MCF 10A (cell line): ENCODE measurements around the gene HLA-DOA. TPM values are rescaled to one million over a fixed set of nuclear protein-coding genes. Genes with fewer than 3 reads are reported as not detected.

Source experiments
- BruUV-seq: library from RNA; stranded (reverse); fragments of 400-500 nt; replicated peaks from 2 replicates; lab custom pipeline; 2021; lab: Mats Ljungman, UMichigan
- CTCF ChIA-PET: fragments of 300-600 bp; sonication (Branson Sonifier 250); formaldehyde crosslinking; extraction: SDS; loops from one replicate; lab custom pipeline; 2021; ENCODE audit warnings: antibody characterized with exemption, inconsistent platforms; lab: Yijun Ruan, JAX
- POLR2A ChIA-PET: fragments of 300-600, 350-650 bp; sonication (Branson Sonifier 250); formaldehyde crosslinking; extraction: SDS; loops from one replicate; lab custom pipeline; 2020; ENCODE audit warnings: antibody characterized with exemption, inconsistent platforms; lab: Yijun Ruan, JAX
- DNase-seq: peaks from one replicate; pipeline ENCODE4 v3.0.0-alpha.2; 2018; ENCODE audit not compliant: unreplicated experiment
- H3K27ac Mint-ChIP-seq: one replicate; pipeline ENCODE4 v1.8.0; 2022; ENCODE audit warnings: mild to moderate bottlenecking, low read depth, mixed read lengths; ENCODE audit not compliant: unreplicated experiment
- H3K27me3 Mint-ChIP-seq: one replicate; pipeline ENCODE4 v1.8.0; 2022; ENCODE audit warnings: mixed read lengths; ENCODE audit not compliant: insufficient read depth, unreplicated experiment
- H3K36me3 Mint-ChIP-seq: one replicate; pipeline ENCODE4 v1.8.0; 2022; ENCODE audit warnings: mild to moderate bottlenecking, moderate library complexity, mixed read lengths; ENCODE audit not compliant: insufficient read depth, unreplicated experiment
- H3K4me1 Mint-ChIP-seq: one replicate; pipeline ENCODE4 v1.8.0; 2022; ENCODE audit warnings: mixed read lengths; ENCODE audit not compliant: insufficient read depth, unreplicated experiment
- H3K4me3 Mint-ChIP-seq: one replicate; pipeline ENCODE4 v1.8.0; 2022; ENCODE audit warnings: mild to moderate bottlenecking, moderate library complexity, mixed read lengths; ENCODE audit not compliant: unreplicated experiment
- H3K9me3 Mint-ChIP-seq: one replicate; pipeline ENCODE4 v1.8.0; 2022; ENCODE audit warnings: mixed read lengths; ENCODE audit not compliant: unreplicated experiment
- intact Hi-C: fragments of 100-400 bp; cut with micrococcal nuclease; formaldehyde crosslinking; loops from 2 replicates; pipeline ENCODE4 v1.14.1; 2022
- total RNA-seq: library from RNA; stranded (reverse); gene quantifications from 2 replicates; pipeline ENCODE4 v1.2.3, GENCODE V29; 2022
- TF ChIP-seq, protein P1 (sequence below): fragments of 200-600 bp; IDR thresholded peaks from one replicate; pipeline ENCODE4 v1.8.0; 2022; ENCODE audit warnings: antibody characterized with exemption, mild to moderate bottlenecking; ENCODE audit not compliant: unreplicated experiment

HLA-DOA gene
- total RNA-seq, 1 experiment from 2014 or later: not detected

GRCh38 chr6:33010356-33010755, 965 bp upstream of the HLA-DOA start:
- BruUV-seq: no TSS peak

GRCh38 chr6:33007831-33008400, 1.5 kb downstream of the HLA-DOA start:
- H3K36me3 Mint-ChIP-seq: no peaks in the 10 kb centered on the region
- H3K27me3 Mint-ChIP-seq: peaks cover 95% of the 10 kb centered on the region
- no peaks in the 10 kb centered on the region for H3K4me1 Mint-ChIP-seq
- CTCF ChIA-PET: interaction anchor here (0.6 to 1.2 kb wide), 3 partner anchors 23 to 170 kb away, joined by 3 to 10 read pairs (median 4); partner anchors contain the start of gene TAP2
- POLR2A ChIA-PET: no interaction called here
- TF ChIP-seq, protein P1, sequence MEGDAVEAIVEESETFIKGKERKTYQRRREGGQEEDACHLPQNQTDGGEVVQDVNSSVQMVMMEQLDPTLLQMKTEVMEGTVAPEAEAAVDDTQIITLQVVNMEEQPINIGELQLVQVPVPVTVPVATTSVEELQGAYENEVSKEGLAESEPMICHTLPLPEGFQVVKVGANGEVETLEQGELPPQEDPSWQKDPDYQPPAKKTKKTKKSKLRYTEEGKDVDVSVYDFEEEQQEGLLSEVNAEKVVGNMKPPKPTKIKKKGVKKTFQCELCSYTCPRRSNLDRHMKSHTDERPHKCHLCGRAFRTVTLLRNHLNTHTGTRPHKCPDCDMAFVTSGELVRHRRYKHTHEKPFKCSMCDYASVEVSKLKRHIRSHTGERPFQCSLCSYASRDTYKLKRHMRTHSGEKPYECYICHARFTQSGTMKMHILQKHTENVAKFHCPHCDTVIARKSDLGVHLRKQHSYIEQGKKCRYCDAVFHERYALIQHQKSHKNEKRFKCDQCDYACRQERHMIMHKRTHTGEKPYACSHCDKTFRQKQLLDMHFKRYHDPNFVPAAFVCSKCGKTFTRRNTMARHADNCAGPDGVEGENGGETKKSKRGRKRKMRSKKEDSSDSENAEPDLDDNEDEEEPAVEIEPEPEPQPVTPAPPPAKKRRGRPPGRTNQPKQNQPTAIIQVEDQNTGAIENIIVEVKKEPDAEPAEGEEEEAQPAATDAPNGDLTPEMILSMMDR: no peak
- BruUV-seq: no TSS peak
- no peaks in the 10 kb centered on the region for H3K9me3 Mint-ChIP-seq
- no peak overlapping the region for H3K4me3 Mint-ChIP-seq
- intact Hi-C loops: no loop called here
- DNase-seq: no peak
- no peak overlapping the region for H3K27ac Mint-ChIP-seq

More at GRCh38 chr6:33010356-33010755, 965 bp upstream of the HLA-DOA start:
- no peaks in the 10 kb centered on the region for H3K4me1 Mint-ChIP-seq
- no peaks in the 10 kb centered on the region for H3K9me3 Mint-ChIP-seq
- H3K4me3 Mint-ChIP-seq: no peak overlapping the region
- H3K27me3 Mint-ChIP-seq: peaks cover 96% of the 10 kb centered on the region
- no peaks in the 10 kb centered on the region for H3K36me3 Mint-ChIP-seq
- no peak for DNase-seq
- CTCF ChIA-PET: interaction anchor here (0.7 to 1.0 kb wide), 4 partner anchors 10 to 114 kb away, joined by 3 read pairs; no protein-coding TSS in a partner anchor
- POLR2A ChIA-PET: no interaction called here
- intact Hi-C loops: no loop called here
- H3K27ac Mint-ChIP-seq: no peak overlapping the region
- TF ChIP-seq, protein P1: no peak

GRCh38 chr6:33004940-33005339, 4.5 kb downstream of the HLA-DOA start:
- ChIA-PET CTCF (interaction anchor here (0.6 to 2.2 kb wide), 4 partner anchors 11 to 678 kb away, joined by 3 to 6 read pairs (median 4); no protein-coding TSS in a partner anchor), POLR2A (no interaction called here)
- intact Hi-C loops: no loop called here

DNA sequence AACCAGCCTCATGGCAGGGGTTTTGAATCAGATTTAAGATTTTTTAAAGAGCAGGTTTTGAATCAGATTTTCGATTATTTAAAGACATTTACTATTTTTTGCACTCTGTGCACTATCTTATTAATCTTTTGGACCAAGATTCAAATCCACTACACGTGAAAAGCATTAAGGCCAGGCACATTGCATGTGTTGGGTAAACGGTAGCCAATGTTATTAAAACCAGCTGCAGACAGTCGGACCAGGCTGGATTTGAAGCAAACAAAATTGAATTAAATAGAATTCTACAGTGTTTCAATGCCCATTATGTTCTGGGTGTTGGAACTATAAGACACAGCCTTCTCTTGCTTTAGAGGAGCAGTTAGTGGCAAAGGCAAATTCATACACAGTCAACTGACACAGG, 7.7 kb downstream of the HLA-DOA start:
- DNase-seq: no peak
- TF ChIP-seq, protein P1: no peak
- Mint-ChIP-seq H3K4me3 (no peak overlapping the region), H3K36me3 (no peaks in the 10 kb centered on the region), H3K4me1 (no peaks in the 10 kb centered on the region), H3K9me3 (no peaks in the 10 kb centered on the region), H3K27ac (no peak overlapping the region), H3K27me3 (peaks cover 87% of the 10 kb centered on the region)
- ChIA-PET POLR2A (no interaction called here), CTCF (interaction anchor here (0.6 to 2.0 kb wide), 2 partner anchors 246 to 395 kb away, joined by 4 to 8 read pairs; no protein-coding TSS in a partner anchor)
- intact Hi-C loops: no loop called here
- no TSS peak for BruUV-seq

More at GRCh38 chr6:33004940-33005339, 4.5 kb downstream of the HLA-DOA start:
- Mint-ChIP-seq H3K4me3 (no peak overlapping the region), H3K9me3 (no peaks in the 10 kb centered on the region), H3K36me3 (no peaks in the 10 kb centered on the region), H3K27me3 (peaks cover 98% of the 10 kb centered on the region), H3K27ac (no peak overlapping the region), H3K4me1 (no peaks in the 10 kb centered on the region)
- TF ChIP-seq, protein P1: no peak
- no TSS peak for BruUV-seq
- DNase-seq: no peak
